8988T (cell line): ENCODE data around the gene HOXB6.

Source experiments
- DNase-seq: peaks from one replicate; pipeline ENCODE4 v3.0.0; 2011

The HOXB6 gene

GRCh38 chr17:48564188-48565021 lies 40.4 kb downstream of the HOXB6 start:
- DNase-seq = no peak

- no peak for DNase-seq
These were observed 41.0 kb downstream of the HOXB6 start for GRCh38 chr17:48563867-48564187.

- DNase-seq = no peak
These were observed 41.4 kb downstream of the HOXB6 start for GRCh38 chr17:48563385-48563838.

DNA sequence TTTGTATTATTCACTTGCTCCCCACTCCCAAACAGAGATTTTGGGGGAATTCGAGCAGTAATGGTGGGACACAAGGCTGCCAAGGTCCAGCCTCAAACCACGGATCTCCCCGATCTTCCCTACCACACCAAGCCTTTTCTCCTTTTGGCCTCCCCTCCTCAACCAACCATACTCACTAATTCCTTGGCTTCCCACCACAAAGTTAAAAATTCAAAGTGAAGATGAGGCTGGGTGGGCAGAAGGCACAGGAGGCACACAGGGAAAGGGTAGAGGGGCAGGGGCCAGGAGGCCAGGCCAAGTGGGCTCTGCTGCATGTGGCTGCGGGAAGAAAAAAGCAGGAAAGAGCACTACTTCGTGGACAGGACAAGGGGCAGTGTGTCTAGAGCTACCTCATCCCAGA lies 41.9 kb downstream of the HOXB6 start:
- no peak for DNase-seq

DNA sequence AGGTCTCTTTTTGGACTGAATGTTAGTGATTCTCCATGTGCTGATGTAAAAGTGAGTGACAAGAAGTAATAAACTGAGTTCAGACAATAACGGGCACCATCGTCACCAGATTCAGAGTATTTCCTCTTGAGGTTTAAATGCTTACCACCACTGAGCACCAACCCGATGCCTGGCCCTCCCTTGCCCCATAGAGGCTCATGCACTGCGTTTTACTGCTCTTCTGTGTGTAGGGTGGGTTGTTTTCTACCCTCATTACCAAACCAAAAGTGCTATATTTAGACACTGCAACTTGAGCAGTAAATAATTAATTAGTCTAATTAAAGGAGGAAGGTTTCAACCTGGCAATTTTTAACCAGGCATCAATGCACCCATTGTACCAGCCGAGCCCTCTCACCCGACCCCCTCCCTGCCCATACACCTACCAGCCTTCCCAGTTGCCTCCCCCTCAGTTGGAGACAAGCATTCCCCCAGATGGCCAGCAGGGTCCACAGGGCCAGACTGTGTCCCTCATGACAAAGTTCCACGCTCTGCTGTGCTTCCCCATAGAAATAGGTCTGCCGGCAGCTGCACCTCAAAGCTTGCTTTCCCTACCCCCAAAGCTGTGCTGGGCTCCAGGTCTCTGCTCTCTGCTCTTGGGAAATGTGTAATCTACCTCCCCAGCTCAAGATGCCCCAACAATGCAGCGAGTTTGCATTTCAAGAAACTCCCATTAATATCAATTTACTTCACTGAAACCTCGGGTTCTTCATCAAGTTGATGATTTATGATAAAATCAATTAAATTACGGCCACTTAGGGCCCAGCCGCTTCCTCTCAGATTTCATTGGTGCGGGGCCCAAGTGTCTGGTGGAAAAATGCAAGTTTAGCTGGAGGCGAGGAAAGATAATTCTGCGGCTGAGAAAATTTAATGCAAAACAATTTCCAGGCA lies 42.6 kb downstream of the HOXB6 start:
- DNase-seq = peak; percentile 93

GRCh38 chr17:48559840-48560817 lies 44.7 kb downstream of the HOXB6 start:
- no peak for DNase-seq

GRCh38 chr17:48559122-48559839 lies 45.5 kb downstream of the HOXB6 start:
- DNase-seq = no peak

- no peak for DNase-seq
These were observed 46.0 kb downstream of the HOXB6 start for GRCh38 chr17:48558831-48559121.

DNA sequence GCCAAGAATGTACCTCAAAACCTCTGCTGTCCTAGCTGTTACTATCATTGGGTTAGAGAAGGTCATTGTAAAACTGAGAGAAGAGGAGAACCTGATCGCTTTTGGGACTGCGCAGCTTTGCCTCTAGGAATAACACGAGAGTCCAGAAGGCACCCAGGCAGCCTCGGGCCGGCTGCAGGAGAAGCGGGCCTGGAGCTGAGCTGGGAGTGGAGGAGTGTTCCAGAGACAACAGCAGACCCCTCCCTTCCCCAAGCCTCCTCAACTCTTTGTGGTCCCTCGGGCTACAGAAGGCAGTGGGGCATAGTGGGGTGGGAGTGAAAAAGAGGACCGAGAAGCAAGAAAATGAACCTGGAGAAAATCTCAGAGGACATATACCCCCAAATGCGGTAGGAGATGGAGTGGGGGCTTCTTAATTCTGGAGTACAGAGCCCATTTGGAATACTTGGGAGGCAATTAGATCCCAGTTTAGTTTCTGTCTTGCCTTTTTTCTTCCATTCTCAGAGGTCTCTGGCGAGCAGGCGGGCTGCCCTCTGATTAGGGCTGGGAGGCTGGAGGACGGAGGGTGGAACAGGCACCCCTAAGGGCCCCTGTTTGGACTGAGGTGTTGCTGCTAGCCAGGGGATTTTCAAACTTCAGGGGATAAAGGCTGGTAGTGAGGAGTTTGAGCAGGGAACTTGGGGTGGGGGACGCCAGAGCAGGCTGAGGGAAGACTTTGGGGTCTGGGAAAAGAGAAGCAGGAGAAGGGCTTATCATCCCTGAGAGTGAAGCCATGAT lies 46.5 kb downstream of the HOXB6 start:
- DNase-seq = no peak

GRCh38 chr17:48556576-48557401 lies 48.0 kb downstream of the HOXB6 start:
- no peak for DNase-seq

GRCh38 chr17:48556229-48556575 lies 48.6 kb downstream of the HOXB6 start:
- DNase-seq = no peak

- DNase-seq = peak; percentile 91
These were observed 49.2 kb downstream of the HOXB6 start for GRCh38 chr17:48555258-48556228.

DNA sequence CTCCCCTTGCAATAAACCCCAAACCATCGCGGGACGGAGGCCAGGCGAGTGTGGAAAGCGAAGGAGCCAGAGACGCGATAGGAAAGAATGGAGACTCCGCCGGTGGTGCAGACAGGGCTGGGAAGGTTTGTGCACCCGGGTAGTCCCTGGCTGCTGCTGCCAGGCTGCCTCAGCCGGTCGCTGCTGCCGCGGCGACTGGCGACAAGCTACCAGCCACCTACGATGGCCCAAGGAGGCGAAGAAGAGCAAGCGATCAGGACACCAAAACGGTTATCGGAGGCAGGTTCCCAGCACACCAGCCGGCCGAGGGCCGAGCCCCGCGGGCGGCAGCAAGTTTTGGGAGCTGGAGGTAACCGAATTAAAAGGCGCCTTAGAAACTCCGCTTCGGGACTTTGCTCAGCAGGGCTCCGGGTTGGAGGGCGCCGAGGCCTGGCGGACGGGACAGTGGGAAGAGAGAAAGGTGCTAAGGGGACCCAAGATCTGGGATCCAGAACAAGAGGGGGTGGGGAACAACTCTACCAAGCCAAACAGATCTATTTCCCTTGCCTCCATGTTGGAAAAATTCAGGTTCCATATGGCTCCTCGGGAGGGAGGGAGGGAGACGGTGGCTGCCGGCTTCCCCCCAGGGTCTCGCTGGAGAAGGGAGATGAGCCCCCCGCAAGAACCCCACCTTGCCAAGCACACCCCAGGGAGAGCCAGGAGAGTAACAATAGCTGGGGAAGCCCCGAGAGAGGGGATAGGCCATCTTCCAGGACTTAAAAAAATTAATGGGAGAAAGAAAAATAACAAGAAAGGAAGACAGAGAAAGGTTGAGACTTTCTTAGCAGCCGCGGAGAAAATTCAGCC lies 50.2 kb downstream of the HOXB6 start:
- DNase-seq = no peak

GRCh38 chr17:48553826-48554225 lies 51.0 kb downstream of the HOXB6 start:
- no peak for DNase-seq

DNA sequence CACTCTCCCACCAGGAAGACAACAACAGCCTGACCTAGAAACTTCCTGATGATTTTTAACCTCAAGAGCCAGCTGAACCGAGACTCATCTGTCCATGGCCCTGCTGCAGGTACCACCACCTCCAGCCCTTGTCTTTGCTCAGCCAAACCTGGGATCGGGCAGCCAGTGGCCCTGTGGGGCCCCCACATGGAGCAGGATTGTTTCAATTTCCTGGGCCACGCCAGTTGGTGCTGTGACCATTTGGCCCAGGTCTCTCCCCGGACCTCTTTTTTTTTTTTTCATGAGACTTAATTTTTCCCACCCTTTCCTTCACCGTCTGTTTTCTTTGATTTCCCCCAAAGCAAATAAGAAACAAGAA lies 51.6 kb downstream of the HOXB6 start:
- DNase-seq = no peak

- no peak for DNase-seq
These were observed 52.2 kb downstream of the HOXB6 start for GRCh38 chr17:48552466-48553189.

GRCh38 chr17:48551596-48552465 lies 53.0 kb downstream of the HOXB6 start:
- no peak for DNase-seq
